Activated CD4-positive, alpha-beta T cell treated with anti-CD3 and anti-CD28 coated beads, Interleukin-2, Interleukin-6, amounts not matched to agents 100 ng/mL and 50 ng/mL, durations not matched to agents 16 hours and 8 hours (primary cell): ENCODE results near the gene CABP5.

Source experiments
- DNase-seq: peaks from one replicate; pipeline ENCODE4 v3.0.0-alpha.2; 2020

The CABP5 gene

DNA sequence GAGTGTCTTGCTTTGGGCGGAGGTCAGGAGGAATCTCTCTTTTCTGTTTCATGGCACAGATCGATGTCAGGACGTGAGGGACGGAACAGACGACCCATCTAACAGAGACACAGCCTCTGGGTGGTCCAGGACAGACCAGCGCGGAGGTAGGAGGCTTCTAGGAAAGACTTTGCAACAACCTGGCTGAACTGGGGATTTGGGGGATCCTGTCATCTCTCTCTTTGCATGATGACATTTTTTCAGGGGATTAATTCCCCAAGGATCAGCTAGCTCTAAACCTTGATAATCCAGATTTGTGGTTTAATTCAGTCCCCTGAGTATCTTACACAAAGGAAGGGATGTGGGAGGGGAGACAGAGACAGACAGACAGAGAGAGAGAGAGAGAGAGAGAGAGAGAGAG is 14.4 kb downstream of the CABP5 start:
- no peak for DNase-seq

DNA sequence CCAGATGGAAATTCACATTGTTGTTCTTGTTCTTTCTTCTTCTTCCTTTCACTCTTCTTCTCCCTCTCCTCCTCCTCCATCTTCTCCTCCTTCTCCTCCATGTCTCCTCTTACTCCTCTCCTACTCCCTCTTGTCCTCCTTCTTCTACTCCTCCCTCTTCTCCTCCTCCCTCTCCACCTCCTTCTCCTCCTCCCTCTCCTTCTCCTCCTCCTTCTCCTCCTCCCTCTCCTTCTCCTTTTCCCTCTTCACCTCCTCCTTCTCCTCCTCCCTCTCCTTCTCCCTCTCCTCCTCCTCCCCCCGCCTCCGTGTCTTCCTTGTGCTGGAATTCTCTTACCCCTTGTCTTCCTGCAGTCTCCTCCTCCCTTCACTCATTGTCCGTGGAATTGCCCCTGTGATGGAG is 18.4 kb downstream of the CABP5 start:
- DNase-seq = no peak

DNA sequence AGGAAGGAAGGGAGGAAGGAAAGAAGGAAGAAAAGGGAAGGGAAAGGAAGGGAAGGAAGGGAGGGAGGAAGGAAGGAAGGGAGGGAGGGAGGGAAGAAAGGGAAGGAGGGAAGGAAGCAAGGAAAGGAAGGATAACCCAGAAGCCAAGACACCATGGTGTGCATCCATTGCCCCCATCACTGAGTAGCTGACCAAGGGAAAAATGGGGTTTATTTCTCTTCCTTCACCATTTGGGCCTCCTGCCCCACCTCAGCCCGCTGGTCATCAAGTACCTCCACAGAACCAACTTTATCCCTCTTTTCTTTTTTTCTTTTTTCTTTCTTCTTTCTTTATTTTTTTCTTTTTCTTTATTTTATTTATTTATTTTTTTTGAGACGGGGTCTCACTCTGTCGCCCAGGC is 20.4 kb downstream of the CABP5 start:
- DNase-seq = no peak

DNA sequence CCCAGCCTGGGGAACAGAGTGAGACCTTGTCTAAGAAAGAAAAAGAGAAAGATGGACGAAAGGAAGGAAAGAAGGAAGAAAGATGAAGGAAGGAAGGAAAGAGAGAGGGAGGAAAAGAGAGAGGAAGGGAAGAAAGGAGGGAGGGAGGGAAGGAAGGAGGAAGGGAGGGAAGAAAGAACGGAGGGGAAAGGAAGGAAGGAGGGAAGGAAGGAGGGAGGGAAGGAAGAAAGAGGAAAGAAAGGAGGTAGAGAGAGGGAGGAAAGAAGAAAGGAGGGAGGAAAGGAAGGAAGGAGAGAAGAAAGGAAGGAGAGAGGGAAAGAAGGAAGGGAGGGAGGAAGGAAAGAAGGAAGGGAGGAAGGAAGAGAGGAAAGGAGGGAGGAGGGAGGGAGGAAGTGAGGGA is 20.9 kb downstream of the CABP5 start:
- no peak for DNase-seq

DNA sequence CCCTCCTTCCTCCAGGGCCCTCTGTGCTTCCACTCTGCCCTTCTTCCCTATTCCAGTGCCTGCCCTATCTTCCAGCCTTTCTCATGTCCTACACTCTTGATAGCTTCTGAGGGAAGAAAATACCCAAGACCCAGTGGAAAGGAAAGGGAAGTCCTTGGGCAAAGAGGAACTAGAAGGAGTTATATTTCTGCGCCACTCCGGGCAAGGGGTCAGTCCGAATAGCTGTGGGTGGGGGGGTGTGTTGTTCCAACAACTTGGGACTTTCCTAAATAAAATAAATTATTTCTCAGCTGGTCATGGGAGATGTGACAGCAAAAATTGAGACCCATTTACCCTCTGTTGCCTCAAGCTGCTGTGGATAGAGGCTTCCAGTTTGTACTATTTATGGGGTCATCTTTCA is 23.2 kb downstream of the CABP5 start:
- no peak for DNase-seq

DNA sequence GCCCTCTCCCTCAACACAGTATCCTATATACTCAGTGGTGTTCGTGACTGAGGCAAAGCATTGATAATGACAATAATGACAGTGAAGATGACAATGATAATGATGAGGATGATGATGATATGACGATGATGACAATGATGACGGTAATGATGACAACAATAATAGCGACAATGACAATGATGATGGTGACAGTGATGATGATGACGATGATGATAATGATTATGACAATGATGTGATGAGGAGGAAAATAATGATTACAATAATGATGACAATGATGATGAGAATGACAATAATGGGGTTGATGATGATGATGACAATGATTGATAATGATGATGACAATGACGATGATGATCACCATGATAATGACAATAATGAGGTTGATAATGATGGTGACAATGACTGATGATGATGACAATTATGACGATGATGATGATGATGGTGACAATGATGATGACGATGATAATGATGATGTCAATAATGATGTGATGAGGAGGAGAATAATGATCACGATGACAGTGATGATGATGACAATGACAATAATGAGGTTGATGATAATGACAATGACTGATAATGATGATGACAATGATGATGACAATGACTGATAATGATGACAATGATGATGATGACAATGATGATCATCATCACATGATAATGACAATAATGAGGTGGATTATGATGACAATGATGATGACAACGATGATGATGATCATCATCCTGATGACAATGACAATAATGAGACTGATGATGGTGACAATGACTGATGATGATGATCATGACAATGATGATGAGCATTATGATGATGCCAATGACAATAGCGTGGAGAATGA is 32.7 kb downstream of the CABP5 start:
- DNase-seq = no peak

DNA sequence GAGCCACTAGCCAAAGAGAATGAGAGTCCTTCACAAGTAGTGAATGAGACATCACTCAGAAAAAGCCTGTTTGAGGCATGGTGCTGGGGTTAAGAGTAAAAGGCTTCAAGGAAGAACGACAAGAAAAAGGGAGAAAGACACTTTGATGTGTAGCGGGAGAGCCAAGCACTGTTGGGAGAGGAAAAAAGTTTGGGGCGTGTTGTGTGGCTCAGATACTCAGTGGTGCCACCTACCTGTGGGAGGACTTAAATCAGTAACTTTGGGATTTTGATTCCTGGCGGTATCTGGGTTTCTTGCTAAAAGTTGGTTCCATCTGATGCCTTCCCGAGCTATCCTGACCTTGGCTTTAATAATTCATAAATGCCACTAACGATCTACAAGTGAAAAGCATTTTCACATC is 37.1 kb downstream of the CABP5 start:
- peak; percentile 8 for DNase-seq

DNA sequence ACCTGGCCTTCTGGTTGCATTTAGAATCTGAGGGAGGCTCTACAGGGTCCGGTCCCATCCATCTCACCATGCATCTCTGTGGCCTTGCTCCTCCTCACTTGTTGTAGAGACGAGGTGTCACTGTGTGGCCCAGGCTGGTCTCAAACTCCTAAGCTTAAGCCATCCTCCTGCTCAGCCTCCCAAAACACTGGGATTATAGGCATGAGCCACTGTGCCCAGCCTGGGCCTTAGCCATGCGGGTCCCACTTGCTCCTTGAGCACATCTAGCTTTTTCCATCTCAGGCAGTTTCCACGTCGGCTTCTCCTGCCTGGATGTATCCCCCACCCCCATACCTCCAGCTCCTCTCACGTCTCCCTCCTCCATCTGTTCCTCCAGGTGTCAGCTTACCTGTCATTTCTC is 39.6 kb downstream of the CABP5 start:
- DNase-seq = no peak

DNA sequence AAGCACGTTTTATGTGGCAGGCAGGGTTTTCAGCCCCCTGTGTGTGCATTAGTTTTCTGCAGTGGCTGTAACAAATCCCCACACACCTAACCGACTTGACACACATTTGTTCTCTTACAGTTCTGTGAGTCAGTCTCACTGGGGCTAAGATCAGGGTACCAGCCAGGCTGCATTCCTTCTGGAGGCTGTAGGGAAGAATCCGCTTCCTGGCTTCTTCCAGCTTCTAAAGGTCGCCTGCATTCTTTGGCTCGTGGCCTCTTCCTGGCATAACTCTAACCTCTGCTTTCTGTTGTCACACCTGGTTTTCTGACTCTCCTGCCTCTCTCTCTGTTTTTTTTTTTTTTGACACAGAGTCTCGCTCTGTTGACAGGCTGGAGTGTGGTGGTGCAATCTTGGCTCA is 43.0 kb downstream of the CABP5 start:
- DNase-seq = no peak

DNA sequence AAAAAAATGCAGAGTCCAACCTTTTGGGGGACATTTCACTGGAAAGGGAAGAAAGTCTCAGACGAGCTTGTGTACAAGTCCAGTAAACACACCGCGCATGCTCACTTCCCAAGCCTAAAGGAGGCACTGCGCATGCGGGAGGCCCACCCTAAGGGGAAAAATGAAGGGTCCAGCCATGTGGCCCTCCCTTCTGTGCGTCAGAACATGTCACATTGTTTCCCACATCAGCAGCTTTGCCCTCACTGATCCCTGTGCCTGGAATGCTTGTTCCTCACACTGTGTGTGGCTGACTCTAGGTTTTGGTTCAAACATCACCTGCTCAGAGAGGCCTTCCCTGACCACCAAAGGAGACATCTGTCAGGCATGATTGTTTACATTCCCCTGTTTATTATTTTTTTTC is 45.1 kb downstream of the CABP5 start:
- DNase-seq = no peak

DNA sequence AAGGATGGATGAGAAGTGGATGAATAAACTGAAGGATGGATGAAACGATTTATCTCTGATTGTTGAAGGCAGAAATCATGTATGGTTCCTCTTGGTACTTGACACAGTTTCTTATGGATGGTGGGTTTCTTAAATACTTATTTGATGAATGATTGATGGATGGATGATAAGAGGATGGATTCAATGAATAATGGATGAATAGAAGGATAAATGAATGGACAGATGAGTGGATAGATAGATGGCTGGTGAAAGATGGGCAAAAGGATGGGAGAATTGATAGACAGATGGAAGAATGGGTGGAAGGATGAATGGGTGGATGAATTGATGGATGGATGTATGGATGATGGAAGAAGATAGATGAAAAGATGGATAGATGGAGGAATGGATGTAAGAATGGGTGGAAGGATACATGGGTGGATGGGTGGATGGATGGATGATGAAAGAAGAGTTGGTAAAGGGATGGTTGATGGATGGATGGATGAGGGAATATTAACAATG is 47.6 kb downstream of the CABP5 start:
- DNase-seq = no peak

DNA sequence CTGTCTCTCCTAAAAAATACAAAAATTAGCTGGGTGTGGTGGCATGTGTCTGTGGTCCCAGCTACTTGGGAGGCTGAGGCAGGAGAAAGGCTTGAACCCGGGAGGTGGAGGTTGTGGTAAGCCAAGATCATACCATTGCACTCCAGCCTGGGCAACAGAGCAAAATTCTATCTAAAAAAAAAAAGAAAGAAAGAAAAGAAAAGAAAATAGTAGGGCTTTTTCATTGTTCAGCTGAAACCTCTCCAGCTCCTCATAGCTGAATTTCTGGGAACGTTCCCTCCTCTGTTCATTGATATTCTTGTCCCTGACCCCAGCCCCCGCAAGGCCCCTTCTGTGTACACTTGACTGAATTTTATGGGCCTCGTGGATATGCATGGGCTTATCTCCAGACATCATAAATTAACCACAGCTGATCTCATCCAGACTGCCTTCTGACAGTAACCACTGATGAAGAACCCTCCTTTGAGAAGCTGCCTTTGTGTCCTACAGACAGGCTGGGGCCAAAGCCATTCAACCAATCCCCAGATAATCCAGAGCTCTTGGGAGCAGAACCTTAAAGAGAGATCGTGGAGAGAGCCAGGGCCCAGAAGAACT is 49.6 kb downstream of the CABP5 start, which contains the start of gene ELSPBP1:
ELSPBP1 (plus strand) TSS at position 424 of the 594 bp plus-strand sequence. CDS start 14,036 bp downstream, outside the sequence.
- no peak for DNase-seq

DNA sequence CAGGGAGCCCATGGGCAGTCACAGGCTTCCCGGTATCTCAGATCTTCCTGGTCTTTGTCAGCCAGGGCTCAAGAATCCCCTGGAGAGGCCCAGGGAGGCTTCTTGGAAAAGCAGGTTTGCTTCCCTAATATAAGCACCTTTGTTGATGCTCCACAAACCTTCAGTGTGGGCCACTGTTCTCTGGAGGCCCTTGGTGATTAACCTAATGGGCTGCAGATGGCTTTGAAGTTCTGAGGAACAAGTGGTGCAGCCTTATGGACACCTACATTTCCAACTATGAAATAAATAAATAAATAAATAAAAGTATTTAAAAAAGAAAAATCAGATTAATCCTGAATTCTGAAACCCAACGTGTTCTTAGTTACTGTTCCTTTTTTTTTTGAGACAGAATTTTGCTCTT is 51.8 kb downstream of the CABP5 start, which contains the start of gene BSPH1:
BSPH1 (minus strand) TSS at position 101 of the 400 bp plus-strand sequence; CDS start at position 12, 89 bp downstream.
- no peak for DNase-seq

DNA sequence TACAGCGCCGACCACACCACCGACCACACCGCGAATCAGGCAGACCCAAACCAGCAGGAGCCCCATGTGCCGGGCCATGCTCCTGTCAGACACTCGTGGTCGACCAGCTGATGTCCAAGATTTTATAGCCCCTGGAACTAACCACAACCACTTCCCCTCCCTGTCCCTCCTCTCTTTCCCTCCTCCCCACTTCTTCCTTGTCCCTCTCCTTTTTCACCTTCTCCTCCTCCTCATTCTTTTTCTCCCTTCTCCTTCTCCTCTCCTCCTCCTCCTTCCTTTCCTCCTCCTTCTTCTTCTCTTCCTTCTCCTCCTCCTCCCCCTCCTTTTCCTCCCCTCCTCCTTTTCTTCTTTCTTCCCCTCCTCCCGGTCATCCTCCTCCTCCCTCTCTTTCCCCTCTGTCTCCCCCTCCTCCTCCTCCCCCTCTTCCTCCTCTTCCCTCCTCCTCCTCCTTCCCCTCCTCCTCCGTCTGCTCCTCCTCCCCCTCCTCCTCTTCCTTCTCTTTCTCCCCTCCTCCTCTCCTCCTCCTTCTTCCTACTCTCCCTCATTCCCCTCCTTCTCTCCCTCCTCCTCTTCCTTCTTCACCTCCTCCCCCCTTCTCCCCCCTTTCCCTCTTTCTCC is 52.6 kb downstream of the CABP5 start:
- DNase-seq = no peak
